OCI-LY3 (cell line): ENCODE measurements around the gene CFAP92.

Experiments
- H2AFZ ChIP-seq: fragments of 200-600, 300-600 bp; shearing (Covaris generic); 2 replicates; pipeline ENCODE4 v1.6.0; 2014; ENCODE audit warnings: antibody characterized with exemption, low read depth, low read length
- H3K27ac ChIP-seq: fragments of 200-600, 300-600 bp; sonication (generic); 2 replicates; pipeline ENCODE4 v1.5.1; 2014; ENCODE audit warnings: mild to moderate bottlenecking, low read length, moderate library complexity, mixed read lengths
- H3K27me3 ChIP-seq: fragments of 200-600, 300-600 bp; sonication (generic); 2 replicates; pipeline ENCODE4 v1.6.1; 2014; ENCODE audit warnings: low read depth, low read length, mixed read lengths
- H3K36me3 ChIP-seq: fragments of 200-600, 300-600 bp; sonication (generic); replicated peaks from 2 replicates; pipeline ENCODE3; 2014; ENCODE audit warnings: low read depth, low read length, mixed read lengths
- H3K4me1 ChIP-seq: fragments of 300-600, 200-600 bp; sonication (generic); 2 replicates; pipeline ENCODE4 v1.6.1; 2014; ENCODE audit warnings: low read length, mixed read lengths
- H3K4me2 ChIP-seq: fragments of 200-600, 300-600 bp; sonication (generic); 2 replicates; pipeline ENCODE4 v1.6.1; 2014; ENCODE audit warnings: low read length, mixed read lengths
- H3K4me3 ChIP-seq: fragments of 300-600, 200-600 bp; sonication (generic); 2 replicates; pipeline ENCODE4 v1.5.1; 2014; ENCODE audit warnings: antibody characterized with exemption, mild to moderate bottlenecking, low read length, moderate library complexity
- H3K79me2 ChIP-seq: fragments of 300-600, 200-600 bp; shearing (Covaris generic); 2 replicates; pipeline ENCODE4 v1.6.1; 2014; ENCODE audit warnings: mild to moderate bottlenecking, low read length, mixed read lengths
- H3K9ac ChIP-seq: fragments of 300-600, 200-600 bp; shearing (Covaris generic); 2 replicates; pipeline ENCODE4 v1.6.0; 2014; ENCODE audit warnings: mild to moderate bottlenecking, low read length, moderate library complexity
- H3K9me3 ChIP-seq: fragments of 200-600, 300-600 bp; shearing (Covaris generic); 2 replicates; pipeline ENCODE4 v1.6.1; 2014; ENCODE audit warnings: low read length, mixed read lengths; ENCODE audit not compliant: insufficient read depth
- H4K20me1 ChIP-seq: fragments of 200-600, 300-600 bp; sonication (generic); 2 replicates; pipeline ENCODE4 v1.6.1; 2016; ENCODE audit warnings: low read length, mixed read lengths; ENCODE audit not compliant: insufficient read depth
- CTCF ChIP-seq: fragments of 200-600, 300-600 bp; sonication (generic); IDR thresholded peaks from 2 replicates; pipeline ENCODE4 v1.5.1; 2014; ENCODE audit warnings: antibody characterized with exemption, low read length, low read depth
- EZH2phosphoT487 ChIP-seq: fragments of 200-600 bp; shearing (Covaris generic); IDR thresholded peaks from 2 replicates; pipeline ENCODE4 v1.6.1; 2018; ENCODE audit warnings: antibody characterized with exemption, mixed run types, low read depth

CFAP92 gene

GRCh38 chr3:129009266-129009665 lies 15.4 kb upstream of the CFAP92 start:
- Histone ChIP-seq H4K20me1 (no peaks in the 10 kb centered on the region), H3K4me3 (no peak overlapping the region), H3K9ac (no peak overlapping the region), H3K4me1 (no peaks in the 10 kb centered on the region), H2AFZ (no peak overlapping the region), H3K9me3 (no peaks in the 10 kb centered on the region), H3K27ac (no peak overlapping the region), H3K27me3 (peaks cover 14% of the 10 kb centered on the region), H3K4me2 (no peak overlapping the region), H3K36me3 (no peaks in the 10 kb centered on the region), H3K79me2 (no peaks in the 10 kb centered on the region)
- TF ChIP-seq CTCF (no peak), EZH2phosphoT487 (no peak)

- TF ChIP-seq EZH2phosphoT487 (no peak), CTCF (no peak)
- no peaks in the 10 kb centered on the region for H3K9me3 ChIP-seq
- H3K36me3 ChIP-seq: no peaks in the 10 kb centered on the region
- no peak overlapping the region for H3K9ac ChIP-seq
- no peak overlapping the region for H3K4me2 ChIP-seq
- no peaks in the 10 kb centered on the region for H3K4me1 ChIP-seq
- no peaks in the 10 kb centered on the region for H3K79me2 ChIP-seq
- H4K20me1 ChIP-seq: no peaks in the 10 kb centered on the region
- no peak overlapping the region for H3K27ac ChIP-seq
- H3K4me3 ChIP-seq: no peak overlapping the region
- H2AFZ ChIP-seq: no peak overlapping the region
- H3K27me3 ChIP-seq: peaks cover 14% of the 10 kb centered on the region
Measured at GRCh38 chr3:129007792-129008191, 13.9 kb upstream of the CFAP92 start.

- Histone ChIP-seq H3K79me2 (no peaks in the 10 kb centered on the region), H3K4me2 (no peak overlapping the region), H3K27ac (no peak overlapping the region), H3K9ac (no peak overlapping the region), H3K27me3 (peaks cover 14% of the 10 kb centered on the region), H3K4me3 (no peak overlapping the region), H3K4me1 (no peaks in the 10 kb centered on the region), H2AFZ (no peak overlapping the region), H3K9me3 (no peaks in the 10 kb centered on the region), H4K20me1 (no peaks in the 10 kb centered on the region), H3K36me3 (no peaks in the 10 kb centered on the region)
- TF ChIP-seq EZH2phosphoT487 (no peak), CTCF (no peak)
Measured at GRCh38 chr3:129006864-129007263, 13.0 kb upstream of the CFAP92 start.

GRCh38 chr3:129005526-129006303 lies 11.8 kb upstream of the CFAP92 start:
- H4K20me1 ChIP-seq: no peaks in the 10 kb centered on the region
- peak overlapping the region; percentile 45 for H2AFZ ChIP-seq
- H3K36me3 ChIP-seq: no peaks in the 10 kb centered on the region
- no peak overlapping the region for H3K9ac ChIP-seq
- H3K4me1 ChIP-seq: no peaks in the 10 kb centered on the region
- no peak overlapping the region for H3K4me2 ChIP-seq
- TF ChIP-seq CTCF (no peak), EZH2phosphoT487 (no peak)
- no peaks in the 10 kb centered on the region for H3K9me3 ChIP-seq
- no peaks in the 10 kb centered on the region for H3K79me2 ChIP-seq
- no peak overlapping the region for H3K4me3 ChIP-seq
- peaks cover 14% of the 10 kb centered on the region for H3K27me3 ChIP-seq
- H3K27ac ChIP-seq: no peak overlapping the region
